ENCODE measurements around the gene ACER1.
"Not testable (repeated sequence)": the region's sequence is repeated elsewhere in the genome, so short reads cannot be mapped to it uniquely, and the experiment has no call there.

The ACER1 gene

GRCh38 chr19:6333439-6333838, at the start of gene ACER1:
ACER1 (minus strand) TSS chr19:6333612; CDS start chr19:6333551, 61 bp downstream.
- DNase-seq (ENCODE audit: low read depth in 2 of 2) = no peak

- no peak for DNase-seq (ENCODE audit: low read depth in 2 of 2)
Observed at GRCh38 chr19:6383188-6383587, 49.8 kb upstream of the ACER1 start.

- DNase-seq (ENCODE audit: low read depth in 2 of 2) = no peak
Observed at GRCh38 chr19:6381030-6381750, 47.8 kb upstream of the ACER1 start.

- DNase-seq (ENCODE audit: low read depth in 2 of 2) = no peak
Observed at GRCh38 chr19:6379744-6380143, 46.3 kb upstream of the ACER1 start.

GRCh38 chr19:6378486-6378885, 45.1 kb upstream of the ACER1 start:
- DNase-seq (ENCODE audit: low read depth in 2 of 2) = no peak

GRCh38 chr19:6378041-6378440, 44.6 kb upstream of the ACER1 start:
- no peak for DNase-seq (ENCODE audit: low read depth in 2 of 2)

GRCh38 chr19:6376512-6377190, 43.2 kb upstream of the ACER1 start:
- DNase-seq (ENCODE audit: low read depth in 2 of 2) = no peak

- DNase-seq (ENCODE audit: low read depth in 2 of 2) = no peak
Observed at GRCh38 chr19:6375411-6376010, 42.1 kb upstream of the ACER1 start, which contains the start of gene PSPN. PSPN (minus strand) TSS chr19:6375933; CDS start chr19:6375849, 84 bp downstream.

- no peak for DNase-seq (ENCODE audit: low read depth in 2 of 2)
Observed at GRCh38 chr19:6374711-6375410, 41.4 kb upstream of the ACER1 start.

GRCh38 chr19:6374161-6374709, 40.8 kb upstream of the ACER1 start:
- no peak for DNase-seq (ENCODE audit: low read depth in 2 of 2)

- no peak for DNase-seq (ENCODE audit: low read depth in 2 of 2)
Observed at GRCh38 chr19:6373813-6374108, 40.3 kb upstream of the ACER1 start.

GRCh38 chr19:6373096-6373812, 39.8 kb upstream of the ACER1 start:
- DNase-seq (ENCODE audit: low read depth in 2 of 2) = peak; percentile 98 to 99

GRCh38 chr19:6372594-6373095, 39.2 kb upstream of the ACER1 start, which contains the start of gene ALKBH7:
ALKBH7 (plus strand) TSS chr19:6372794; CDS start chr19:6372821, 27 bp downstream.
- DNase-seq (ENCODE audit: low read depth in 2 of 2) = peak; percentile 82 to 95

- DNase-seq (ENCODE audit: low read depth in 2 of 2) = no peak
Observed at GRCh38 chr19:6364353-6364752, 30.9 kb upstream of the ACER1 start.

GRCh38 chr19:6362351-6362801, 29.0 kb upstream of the ACER1 start:
- no peak for DNase-seq (ENCODE audit: low read depth in 2 of 2)

- DNase-seq (ENCODE audit: low read depth in 2 of 2) = no peak
Observed at GRCh38 chr19:6362027-6362350, 28.6 kb upstream of the ACER1 start.

GRCh38 chr19:6360857-6361216, 27.4 kb upstream of the ACER1 start:
- not testable (repeated sequence) for DNase-seq (ENCODE audit: low read depth in 2 of 2)

- not testable (repeated sequence) for DNase-seq (ENCODE audit: low read depth in 2 of 2)
Observed at GRCh38 chr19:6360445-6360844, 27.0 kb upstream of the ACER1 start.

- DNase-seq (ENCODE audit: low read depth in 2 of 2) = no peak
Observed at GRCh38 chr19:6359568-6360341, 26.3 kb upstream of the ACER1 start.

GRCh38 chr19:6358003-6358402, 24.6 kb upstream of the ACER1 start:
- DNase-seq (ENCODE audit: low read depth in 2 of 2) = no peak
